Activated CD8-positive, alpha-beta memory T cell treated with anti-CD3 and anti-CD28 coated beads, Interleukin-2, amount 50 U/mL, for 4 hours (primary cell): ENCODE measurements around the gene TAF4.
"Not testable (repeated sequence)": the region's sequence is repeated elsewhere in the genome, so short reads cannot be mapped to it uniquely, and the experiment has no call there.

Experiments used
- DNase-seq: peaks from one replicate; pipeline ENCODE4 v3.0.0-alpha.2; 2020

TAF4 gene

GRCh38 chr20:62055862-62056115 lies 9.9 kb downstream of the TAF4 start:
- not testable (repeated sequence) for DNase-seq

GRCh38 chr20:62055106-62055861 lies 10.4 kb downstream of the TAF4 start:
- no peak for DNase-seq

- no peak for DNase-seq
These were observed 11.2 kb downstream of the TAF4 start for GRCh38 chr20:62054451-62054953.

- DNase-seq, result no peak
These were observed 12.1 kb downstream of the TAF4 start for GRCh38 chr20:62053465-62054196.

- no peak for DNase-seq
These were observed 12.7 kb downstream of the TAF4 start for GRCh38 chr20:62052842-62053464.

GRCh38 chr20:62052336-62052841 lies 13.3 kb downstream of the TAF4 start:
- no peak for DNase-seq

GRCh38 chr20:62051546-62052255 lies 14.0 kb downstream of the TAF4 start:
- no peak for DNase-seq

- DNase-seq, result no peak
These were observed 14.5 kb downstream of the TAF4 start for GRCh38 chr20:62051144-62051543.

GRCh38 chr20:62050166-62051120 lies 15.2 kb downstream of the TAF4 start:
- no peak for DNase-seq

- DNase-seq, result no peak
These were observed 16.1 kb downstream of the TAF4 start for GRCh38 chr20:62049342-62050165.

- no peak for DNase-seq
These were observed 16.8 kb downstream of the TAF4 start for GRCh38 chr20:62048821-62049291.

- peak; percentile 11 for DNase-seq
These were observed 17.3 kb downstream of the TAF4 start for GRCh38 chr20:62048346-62048761.

- peak; percentile 5 for DNase-seq
These were observed 17.9 kb downstream of the TAF4 start for GRCh38 chr20:62047666-62048345.

GRCh38 chr20:62046431-62046830 lies 19.2 kb downstream of the TAF4 start:
- no peak for DNase-seq

GRCh38 chr20:62045529-62046285 lies 20.0 kb downstream of the TAF4 start:
- no peak for DNase-seq

GRCh38 chr20:62045118-62045517 lies 20.6 kb downstream of the TAF4 start:
- no peak for DNase-seq

- no peak for DNase-seq
These were observed 21.1 kb downstream of the TAF4 start for GRCh38 chr20:62044631-62045030.

- DNase-seq, result no peak
These were observed 22.4 kb downstream of the TAF4 start for GRCh38 chr20:62043131-62043914.
